ENCODE measurements around the gene PTBP2.
"Not testable (repeated sequence)": the region's sequence is repeated elsewhere in the genome, so short reads cannot be mapped to it uniquely, and the experiment has no call there.

PTBP2 gene

DNA sequence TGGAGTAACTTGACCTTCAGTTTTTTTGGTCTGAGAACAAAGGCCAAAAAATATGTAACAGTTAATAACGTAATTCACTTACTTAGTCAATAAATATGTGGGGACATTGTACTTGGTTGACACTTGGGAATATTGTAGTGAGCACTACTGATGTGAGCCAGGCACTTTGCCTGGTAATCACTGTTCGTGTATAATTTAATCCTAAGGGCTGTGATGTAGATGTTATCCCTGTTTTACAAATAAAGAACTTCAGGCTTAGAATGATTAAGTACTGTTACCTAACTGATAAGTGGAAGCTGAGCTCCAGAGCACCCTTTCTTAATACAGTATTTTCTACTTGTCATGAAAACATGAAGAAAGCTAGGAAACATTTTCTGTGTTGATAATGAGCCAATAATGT is 28.0 kb downstream of the PTBP2 start:
- Histone ChIP-seq H3K36me3 (ENCODE audit: low read length) (peaks cover 58% of the 10 kb centered on the region), H3K9ac (ENCODE audit: low read length) (no peak overlapping the region), H3F3A (ENCODE audit: insufficient read depth) (peaks cover 4% of the 10 kb centered on the region; the same call in 1 of the 2 replicates), H3K79me2 (ENCODE audit: insufficient read depth, low read length) (peaks cover 69% of the 10 kb centered on the region), H3K9me2 (replicated peaks; ENCODE audit: insufficient read depth, low read length) (no peaks in the 10 kb centered on the region), H3K4me2 (ENCODE audit: low read depth, low read length, poor library complexity, severe bottlenecking) (no peak overlapping the region), H3K4me3 (ENCODE audit: insufficient read depth, low read length, poor library complexity, severe bottlenecking) (no peak overlapping the region), H3K27ac (ENCODE audit: low read depth, low read length) (no peak overlapping the region), H3K27me3 (ENCODE audit: low read length) (no peaks in the 10 kb centered on the region), H2AFZ (ENCODE audit: low read depth, low read length, severe bottlenecking) (no peak overlapping the region), H4K20me1 (ENCODE audit: low read depth, low read length) (peaks cover 40% of the 10 kb centered on the region), H3K9me3 (ENCODE audit: insufficient read depth, low read length) (no peaks in the 10 kb centered on the region)
- TF ChIP-seq, protein P1, sequence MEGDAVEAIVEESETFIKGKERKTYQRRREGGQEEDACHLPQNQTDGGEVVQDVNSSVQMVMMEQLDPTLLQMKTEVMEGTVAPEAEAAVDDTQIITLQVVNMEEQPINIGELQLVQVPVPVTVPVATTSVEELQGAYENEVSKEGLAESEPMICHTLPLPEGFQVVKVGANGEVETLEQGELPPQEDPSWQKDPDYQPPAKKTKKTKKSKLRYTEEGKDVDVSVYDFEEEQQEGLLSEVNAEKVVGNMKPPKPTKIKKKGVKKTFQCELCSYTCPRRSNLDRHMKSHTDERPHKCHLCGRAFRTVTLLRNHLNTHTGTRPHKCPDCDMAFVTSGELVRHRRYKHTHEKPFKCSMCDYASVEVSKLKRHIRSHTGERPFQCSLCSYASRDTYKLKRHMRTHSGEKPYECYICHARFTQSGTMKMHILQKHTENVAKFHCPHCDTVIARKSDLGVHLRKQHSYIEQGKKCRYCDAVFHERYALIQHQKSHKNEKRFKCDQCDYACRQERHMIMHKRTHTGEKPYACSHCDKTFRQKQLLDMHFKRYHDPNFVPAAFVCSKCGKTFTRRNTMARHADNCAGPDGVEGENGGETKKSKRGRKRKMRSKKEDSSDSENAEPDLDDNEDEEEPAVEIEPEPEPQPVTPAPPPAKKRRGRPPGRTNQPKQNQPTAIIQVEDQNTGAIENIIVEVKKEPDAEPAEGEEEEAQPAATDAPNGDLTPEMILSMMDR (IDR thresholded peaks at IDR 0.05; ENCODE audit: insufficient read depth, low read length, poor library complexity, severe bottlenecking), result no peak
- TF ChIP-seq EZH2phosphoT487 (conservative IDR thresholded peaks at IDR 0.05; ENCODE audit: low read length), result no peak

DNA sequence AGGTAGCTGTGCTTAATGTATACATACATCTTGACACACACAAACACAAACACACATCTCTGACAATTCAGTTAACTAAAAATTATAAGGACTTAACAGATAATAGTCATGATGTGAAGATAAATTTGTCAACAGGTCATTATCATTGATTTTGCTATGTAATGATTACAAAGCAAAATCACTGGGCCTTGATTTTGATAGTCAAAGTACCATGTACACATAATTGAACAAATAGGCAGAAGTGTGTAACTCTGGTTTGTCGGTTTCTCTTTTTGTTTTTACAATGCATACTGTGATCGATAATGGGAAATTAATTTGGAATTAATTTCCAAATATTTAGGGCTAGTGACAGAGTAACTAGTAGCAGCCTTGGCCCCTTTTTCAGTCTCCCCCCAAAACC is 30.8 kb downstream of the PTBP2 start:
- Histone ChIP-seq H3K9me2 (replicated peaks; ENCODE audit: insufficient read depth, low read length) (no peaks in the 10 kb centered on the region), H3K9me3 (ENCODE audit: insufficient read depth, low read length) (no peaks in the 10 kb centered on the region), H3K27me3 (ENCODE audit: low read length) (no peaks in the 10 kb centered on the region), H3K4me2 (ENCODE audit: low read depth, low read length, poor library complexity, severe bottlenecking) (no peak overlapping the region), H3K4me3 (ENCODE audit: insufficient read depth, low read length, poor library complexity, severe bottlenecking) (no peak overlapping the region), H3K27ac (ENCODE audit: low read depth, low read length) (no peak overlapping the region), H3K36me3 (ENCODE audit: low read length) (peaks cover 80% of the 10 kb centered on the region), H3K79me2 (ENCODE audit: insufficient read depth, low read length) (peaks cover 51% of the 10 kb centered on the region), H3K9ac (ENCODE audit: low read length) (no peak overlapping the region), H2AFZ (ENCODE audit: low read depth, low read length, severe bottlenecking) (no peak overlapping the region), H3F3A (ENCODE audit: insufficient read depth) (peaks cover 4% of the 10 kb centered on the region; the same call in 1 of the 2 replicates), H4K20me1 (ENCODE audit: low read depth, low read length) (peaks cover 22% of the 10 kb centered on the region)
- TF ChIP-seq, protein P1 (IDR thresholded peaks at IDR 0.05; ENCODE audit: insufficient read depth, low read length, poor library complexity, severe bottlenecking), result no peak
- TF ChIP-seq EZH2phosphoT487 (conservative IDR thresholded peaks at IDR 0.05; ENCODE audit: low read length), result no peak

DNA sequence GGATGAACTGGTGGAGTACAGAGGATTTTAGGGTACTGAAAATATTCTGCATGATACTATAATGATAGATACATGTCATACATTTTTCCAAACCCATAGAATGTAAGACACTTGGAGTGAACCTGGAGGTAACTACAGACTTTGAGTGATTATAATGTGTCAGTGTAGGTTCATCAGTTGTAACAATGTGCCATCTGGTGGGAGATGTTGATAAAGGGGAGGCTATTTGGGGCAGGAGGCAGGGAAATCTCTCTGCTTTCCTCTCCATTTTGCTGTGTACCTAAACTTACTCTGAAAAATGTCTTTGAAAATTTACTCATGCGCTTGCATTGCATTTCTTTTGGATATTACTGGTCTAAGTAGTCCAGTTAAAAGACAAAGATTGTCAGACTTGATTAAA is 35.2 kb downstream of the PTBP2 start:
- no peaks in the 10 kb centered on the region; the same call in 1 of the 2 replicates for H4K20me1 ChIP-seq (ENCODE audit: low read depth, low read length)
- TF ChIP-seq, protein P1 (IDR thresholded peaks at IDR 0.05; ENCODE audit: insufficient read depth, low read length, poor library complexity, severe bottlenecking), result no peak
- TF ChIP-seq EZH2phosphoT487 (conservative IDR thresholded peaks at IDR 0.05; ENCODE audit: low read length), result no peak
- no peaks in the 10 kb centered on the region for H3K27me3 ChIP-seq (ENCODE audit: low read length)
- H3K27ac ChIP-seq (ENCODE audit: low read depth, low read length), result no peak overlapping the region
- H3K9ac ChIP-seq (ENCODE audit: low read length), result no peak overlapping the region
- H3F3A ChIP-seq (ENCODE audit: insufficient read depth), result no peaks in the 10 kb centered on the region
- no peak overlapping the region for H3K4me3 ChIP-seq (ENCODE audit: insufficient read depth, low read length, poor library complexity, severe bottlenecking)
- H3K4me2 ChIP-seq (ENCODE audit: low read depth, low read length, poor library complexity, severe bottlenecking), result no peak overlapping the region
- peaks cover 69% of the 10 kb centered on the region for H3K36me3 ChIP-seq (ENCODE audit: low read length)
- H3K9me2 ChIP-seq (replicated peaks; ENCODE audit: insufficient read depth, low read length), result no peaks in the 10 kb centered on the region
- no peak overlapping the region for H2AFZ ChIP-seq (ENCODE audit: low read depth, low read length, severe bottlenecking)
- no peaks in the 10 kb centered on the region for H3K9me3 ChIP-seq (ENCODE audit: insufficient read depth, low read length)
- H3K79me2 ChIP-seq (ENCODE audit: insufficient read depth, low read length), result peaks cover 21% of the 10 kb centered on the region

DNA sequence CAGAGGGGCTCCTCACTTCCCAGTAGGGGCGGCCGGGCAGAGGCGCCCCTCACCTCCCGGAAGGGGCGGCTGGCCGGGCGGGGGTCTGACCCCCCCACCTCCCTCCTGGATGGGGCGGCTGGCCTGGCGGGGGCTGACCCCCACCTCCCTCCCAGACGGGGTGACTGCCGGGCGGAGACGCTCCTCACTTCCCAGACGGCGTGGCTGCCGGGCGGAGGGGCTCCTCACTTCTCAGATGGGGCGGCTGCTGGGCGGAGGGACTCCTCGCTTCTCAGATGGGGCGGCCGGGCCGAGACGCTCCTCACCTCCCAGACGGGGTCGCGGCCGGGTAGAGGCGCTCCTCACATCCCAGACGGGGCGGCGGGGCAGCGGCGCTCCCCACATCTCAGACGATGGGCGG is 41.0 kb downstream of the PTBP2 start:
- H3K4me2 ChIP-seq (ENCODE audit: low read depth, low read length, poor library complexity, severe bottlenecking); H3K27ac ChIP-seq (ENCODE audit: low read depth, low read length); H3K9me2 ChIP-seq (replicated peaks; ENCODE audit: insufficient read depth, low read length); H4K20me1 ChIP-seq (ENCODE audit: low read depth, low read length); H3K4me3 ChIP-seq (ENCODE audit: insufficient read depth, low read length, poor library complexity, severe bottlenecking); H3K9ac ChIP-seq (ENCODE audit: low read length); H2AFZ ChIP-seq (ENCODE audit: low read depth, low read length, severe bottlenecking); H3K9me3 ChIP-seq (ENCODE audit: insufficient read depth, low read length); H3F3A ChIP-seq (ENCODE audit: insufficient read depth); H3K27me3 ChIP-seq (ENCODE audit: low read length): not testable (repeated sequence)
- peaks cover 28% of the 10 kb centered on the region; the same call in 1 of the 2 replicates for H3K36me3 ChIP-seq (ENCODE audit: low read length)
- H3K79me2 ChIP-seq (ENCODE audit: insufficient read depth, low read length), result peaks cover 39% of the 10 kb centered on the region
